ENCODE results near the gene NPHP1. TPM values are rescaled to one million over a fixed set of nuclear protein-coding genes. Genes with fewer than 3 reads are reported as not detected.

Gene NPHP1
- total and polyA plus RNA-seq, 2 of the 8 experiments (the other 6 are each of a cell fraction or from before 2014, with no cell fraction given): 1.4 to 2.8 TPM

DNA sequence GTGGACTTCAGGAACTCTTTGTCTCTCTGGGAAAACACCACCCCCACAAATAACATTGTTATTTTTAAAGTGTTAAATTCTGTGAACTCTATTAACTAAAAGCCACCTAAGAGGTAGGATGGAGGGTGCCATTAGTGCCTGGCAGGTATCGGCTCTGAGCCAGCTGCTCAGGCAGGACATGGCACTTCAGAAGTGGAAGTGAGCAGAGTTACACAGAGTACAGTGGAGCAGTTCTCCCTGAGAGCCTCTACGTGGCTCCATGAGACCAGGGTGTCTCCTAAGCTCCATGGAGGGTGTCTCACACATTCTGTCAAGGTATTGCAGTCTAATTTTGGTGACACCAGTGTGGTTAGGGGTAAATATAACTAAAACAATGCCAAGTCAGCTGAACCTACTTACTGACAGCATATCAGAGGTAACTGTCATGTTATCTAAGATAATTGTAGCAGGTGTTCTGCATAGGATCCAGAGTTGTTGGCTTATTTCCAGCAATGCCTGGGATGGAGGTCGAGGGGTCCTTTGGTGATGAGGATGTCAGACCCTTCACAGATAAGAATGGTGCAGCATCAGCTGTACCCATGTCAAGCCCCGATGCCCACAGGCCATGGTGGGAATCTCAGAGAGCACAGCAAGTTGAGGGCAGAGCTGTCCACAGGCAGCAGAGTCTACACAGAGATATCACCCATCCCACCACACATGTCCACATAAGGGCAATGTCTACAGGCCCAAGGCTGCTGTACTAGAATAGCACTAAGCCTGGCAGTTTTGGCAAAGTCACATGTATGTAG lies 80.6 kb downstream of the NPHP1 start:
- Histone ChIP-seq H3K27ac (ENCODE audit: low read depth, low read length) (no peak overlapping the region), H2BK12ac (ENCODE audit: low read depth, low read length) (no peak overlapping the region), H3K14ac (ENCODE audit: insufficient read length) (no peak overlapping the region), H3K9ac (replicated peaks in 1 of 4; ENCODE audit: extremely low read depth in 1 of 4, low read depth in 3 of 4, low read length in 3 of 4) (no peak overlapping the region), H2BK20ac (ENCODE audit: low read length) (no peak overlapping the region), H3K79me1 (ENCODE audit: low read depth, low read length) (no peaks in the 10 kb centered on the region), H2AFZ (ENCODE audit: low read length) (no peak overlapping the region), H3K56ac (replicated peaks; ENCODE audit: insufficient read length, low read depth, low read length) (no peak overlapping the region), H4K8ac (ENCODE audit: extremely low read depth, insufficient read depth, low read length) (no peak overlapping the region), H3K23me2 (ENCODE audit: low read depth, low read length) (no peaks in the 10 kb centered on the region), H3K79me2 (ENCODE audit: control insufficient read depth in 1 of 2, insufficient read depth in 2 of 2, low read length in 2 of 2) (no peaks in the 10 kb centered on the region), H3K9me3 (ENCODE audit: insufficient read depth in 2 of 2, low read depth in 1 of 2, low read length in 1 of 2) (no peaks in the 10 kb centered on the region), H3K4me2 (ENCODE audit: insufficient read depth in 1 of 2, low read depth in 2 of 2, low read length in 2 of 2) (no peak overlapping the region), H3K27me3 (replicated peaks in 1 of 4; ENCODE audit: control insufficient read depth in 3 of 4, extremely low read depth in 1 of 4, insufficient read depth in 3 of 4, low read length in 3 of 4) (no peaks in the 10 kb centered on the region; a peak in 1 of 7 replicates), H2BK15ac (ENCODE audit: low read length) (no peak overlapping the region), H3K18ac (ENCODE audit: extremely low read depth, low read length) (no peak overlapping the region), H4K91ac (replicated peaks; ENCODE audit: insufficient read length, low read length) (no peak overlapping the region), H4K5ac (ENCODE audit: insufficient read length, low read depth, low read length) (no peak overlapping the region), H3K4me3 (ENCODE audit: extremely low read depth in 1 of 4, insufficient read depth in 2 of 4, low read depth in 3 of 4, low read length in 4 of 4) (no peak overlapping the region), H4K20me1 (replicated peaks in 1 of 2; ENCODE audit: control insufficient read depth in 1 of 2, insufficient read depth in 2 of 2, low read length in 2 of 2) (no peaks in the 10 kb centered on the region), H2BK120ac (replicated peaks; ENCODE audit: low read depth, low read length) (no peak overlapping the region), H2AK5ac (ENCODE audit: low read depth, low read length) (no peak overlapping the region), H3K4ac (replicated peaks; ENCODE audit: insufficient read length, low read depth, low read length) (no peak overlapping the region), H3K23ac (ENCODE audit: insufficient read length) (no peak overlapping the region), H3K4me1 (replicated peaks in 1 of 4; ENCODE audit: control insufficient read depth in 3 of 4, insufficient read depth in 4 of 4, low read length in 3 of 4) (no peaks in the 10 kb centered on the region), H2BK5ac (ENCODE audit: low read depth, low read length) (no peak overlapping the region), H3K36me3 (ENCODE audit: control insufficient read depth in 2 of 4, insufficient read depth in 4 of 4, low read length in 3 of 4) (no peaks in the 10 kb centered on the region)
- no peak for FAIRE-seq
- CTCF ChIA-PET (ENCODE audit: partially characterized antibody): interaction anchor here (1.5 to 2.6 kb wide), 3 partner anchors 8 to 33 kb away, joined by 5 to 10 read pairs (median 9); partner anchors contain the start of gene MALL
- WGBS, 2 experiments (ENCODE audit: extremely low coverage in 1 of 2, insufficient coverage in 1 of 2, insufficient read length in 1 of 2, insufficient replicate concordance in 2 of 2, low coverage in 1 of 2, low lambda C conversion rate in 2 of 2, missing lambda C conversion rate in 1 of 2): 87% methylated on average over 4 of the region's 4 CpGs; no CpG with 5 or more reads in 1 of the 2 experiments
- DNase-seq (ENCODE audit: low read depth in 1 of 2, low spot score in 2 of 2): no peak
- POLR2A ChIA-PET (ENCODE audit: partially characterized antibody): no interaction called here
- TF ChIP-seq TAF7 (optimal IDR thresholded peaks at IDR 0.05; ENCODE audit: borderline replicate concordance, low read depth, low read length) (no peak), SP4 (IDR thresholded peaks at IDR 0.05; ENCODE audit: low read length) (no peak), CHD2 (IDR thresholded peaks at IDR 0.05; ENCODE audit: low read length) (no peak), SAP30 (IDR thresholded peaks at IDR 0.05; ENCODE audit: insufficient read depth, insufficient replicate concordance, low read length) (no peak), CTBP2 (IDR thresholded peaks at IDR 0.05; ENCODE audit: borderline replicate concordance, insufficient read depth, insufficient read length, low read length) (no peak), POU5F1 (IDR thresholded peaks at IDR 0.05; ENCODE audit: low read depth, low read length) (no peak), SIX5 (IDR thresholded peaks at IDR 0.05; ENCODE audit: low read depth, low read length) (no peak), EP300 (IDR thresholded peaks at IDR 0.05; ENCODE audit: borderline replicate concordance in 1 of 2, low read depth in 2 of 2, low read length in 2 of 2) (no peak), KDM5A (IDR thresholded peaks at IDR 0.05; ENCODE audit: low read length) (no peak)
- TF ChIP-seq, protein P1, sequence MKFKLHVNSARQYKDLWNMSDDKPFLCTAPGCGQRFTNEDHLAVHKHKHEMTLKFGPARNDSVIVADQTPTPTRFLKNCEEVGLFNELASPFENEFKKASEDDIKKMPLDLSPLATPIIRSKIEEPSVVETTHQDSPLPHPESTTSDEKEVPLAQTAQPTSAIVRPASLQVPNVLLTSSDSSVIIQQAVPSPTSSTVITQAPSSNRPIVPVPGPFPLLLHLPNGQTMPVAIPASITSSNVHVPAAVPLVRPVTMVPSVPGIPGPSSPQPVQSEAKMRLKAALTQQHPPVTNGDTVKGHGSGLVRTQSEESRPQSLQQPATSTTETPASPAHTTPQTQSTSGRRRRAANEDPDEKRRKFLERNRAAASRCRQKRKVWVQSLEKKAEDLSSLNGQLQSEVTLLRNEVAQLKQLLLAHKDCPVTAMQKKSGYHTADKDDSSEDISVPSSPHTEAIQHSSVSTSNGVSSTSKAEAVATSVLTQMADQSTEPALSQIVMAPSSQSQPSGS (IDR thresholded peaks at IDR 0.05; ENCODE audit: low read length): no peak
